A549 (cell line): ENCODE measurements around the gene HERPUD2. TPM values are rescaled to one million over a fixed set of nuclear protein-coding genes. Genes with fewer than 3 reads are reported as not detected.
A peak's percentile ranks its signal among the peaks of the same experiment; 100 is the strongest.

Experiments
- ATAC-seq, 2 experiments: fragments of 200-7000 bp in 1 of 2; fragments of >200 bp in 1 of 2; cut with Nextera tagmentation in 1 of 2; cut with Tn5 transposase in 1 of 2; 3 replicates each; pipeline versions ENCODE4 v1.8.0 to v1.9.1; 2018 to 2020; ENCODE audit warnings: mild to moderate bottlenecking in 1 of 2, moderate library complexity in 1 of 2
- CTCF ChIA-PET: fragments of 300-600 bp; sonication (Branson Sonifier 250); formaldehyde crosslinking; extraction: SDS; loops from one replicate; lab custom pipeline; 2021; ENCODE audit warnings: antibody characterized with exemption, inconsistent platforms; lab: Yijun Ruan, JAX
- POLR2A ChIA-PET: fragments of 350-600 bp; formaldehyde crosslinking; extraction: SDS; loops from one replicate; lab custom pipeline; 2021; ENCODE audit warnings: antibody characterized with exemption, inconsistent platforms; lab: Yijun Ruan, JAX
- DNase-seq, 2 experiments: peaks; one replicate each; pipeline versions ENCODE4 v3.0.0 to v3.0.0-alpha.2; 2011 to 2016; ENCODE audit warnings: low read depth in 1 of 2, low spot score in 1 of 2
- FAIRE-seq: peaks from 2 replicates; lab custom pipeline; 2011; peaks lifted over from hg19 to GRCh38; lab: Jason Lieb, UNC
- H3K27ac ChIP-seq, 2 experiments: fragments of >200 bp; sonication (Bioruptor Twin); formaldehyde crosslinking; 3 replicates each; pipeline ENCODE4 v1.5.1; 2016 to 2017
- H3K4me1 ChIP-seq: fragments of >200 bp; sonication (Bioruptor Twin); formaldehyde crosslinking; 3 replicates; pipeline ENCODE4 v1.6.1; 2016
- H3K4me2 ChIP-seq: fragments of >200 bp; sonication (Bioruptor Twin); formaldehyde crosslinking; 3 replicates; pipeline ENCODE4 v1.6.1; 2016
- H3K4me3 ChIP-seq: fragments of >200 bp; sonication (Bioruptor Twin); formaldehyde crosslinking; 3 replicates; pipeline ENCODE4 v1.5.1; 2016
- H3K9me3 ChIP-seq: fragments of >200 bp; sonication (Bioruptor Twin); formaldehyde crosslinking; 3 replicates; pipeline ENCODE4 v1.6.1; 2016
- BCL3 ChIP-seq: fragments of >200 bp; sonication (Bioruptor Twin); formaldehyde crosslinking; IDR thresholded peaks from 3 replicates; pipeline ENCODE4 v1.6.1; 2016
- CHD2 ChIP-seq: fragments of 150-350 bp; IDR thresholded peaks from 2 replicates; pipeline ENCODE4 v1.6.1; 2014; ENCODE audit warnings: low read length; ENCODE audit not compliant: partially characterized antibody
- CHD4 ChIP-seq: fragments of 200-600 bp; sonication (generic); IDR thresholded peaks from 2 replicates; pipeline ENCODE4 v1.6.1; 2016; ENCODE audit warnings: antibody characterized with exemption, mild to moderate bottlenecking, borderline replicate concordance
- FOSB ChIP-seq: fragments of 250-450 bp; sonication (Bioruptor Pico); IDR thresholded peaks from 2 replicates; pipeline ENCODE4 v1.5.0; 2020; ENCODE audit warnings: mild to moderate bottlenecking, moderate library complexity
- FOSL2 ChIP-seq, 2 experiments: fragments of 450-650 bp in 1 of 2; fragments of >200 bp in 1 of 2; sonication (Bioruptor Twin) in 1 of 2; formaldehyde crosslinking; IDR thresholded peaks; 2 replicates each; pipeline versions ENCODE4 v1.5.0 to v1.6.1; 2016 to 2020; ENCODE audit warnings: mild to moderate bottlenecking in 1 of 2, moderate library complexity in 1 of 2
- HEYL ChIP-seq: fragments of 250-450 bp; sonication (Bioruptor Pico); IDR thresholded peaks from 2 replicates; pipeline ENCODE4 v1.8.0; 2021; ENCODE audit warnings: mild to moderate bottlenecking, moderate library complexity
- HOXA7 ChIP-seq: fragments of 250-450 bp; sonication (Bioruptor Pico); IDR thresholded peaks from 2 replicates; pipeline ENCODE4 v1.5.0; 2020; ENCODE audit warnings: mild to moderate bottlenecking, moderate library complexity
- HOXB13 ChIP-seq: fragments of 250-450 bp; sonication (Bioruptor Pico); IDR thresholded peaks from 2 replicates; pipeline ENCODE4 v1.5.0; 2020; ENCODE audit warnings: low read depth, mild to moderate bottlenecking, moderate library complexity
- HOXB5 ChIP-seq: fragments of 250-450 bp; sonication (Bioruptor Pico); IDR thresholded peaks from 2 replicates; pipeline ENCODE4 v1.5.0; 2020; ENCODE audit warnings: mild to moderate bottlenecking, moderate library complexity
- KDM5A ChIP-seq: fragments of 200-600 bp; sonication (generic); IDR thresholded peaks from 2 replicates; pipeline ENCODE4 v1.6.1; 2016; ENCODE audit warnings: antibody characterized with exemption, mild to moderate bottlenecking
- MYC ChIP-seq: IDR thresholded peaks from 2 replicates; pipeline ENCODE4 v1.6.1; 2012; ENCODE audit warnings: mild to moderate bottlenecking, inconsistent platforms, low read length, improper control_type of control experiment, borderline replicate concordance
- NFE2L2 ChIP-seq: fragments of 150-350 bp; conservative IDR thresholded peaks from 2 replicates; pipeline ENCODE4 v1.6.1; 2014; ENCODE audit warnings: low read length
- NPAS2 ChIP-seq: fragments of 250-450 bp; sonication (Bioruptor Pico); IDR thresholded peaks from 2 replicates; pipeline ENCODE4 v1.8.0; 2022; ENCODE audit warnings: mild to moderate bottlenecking, moderate library complexity, borderline replicate concordance
- POLR2A ChIP-seq: IDR thresholded peaks from 2 replicates; pipeline ENCODE4 v1.6.1; 2012; ENCODE audit warnings: mild to moderate bottlenecking, low read length
- RARB ChIP-seq: fragments of 250-450 bp; sonication (Bioruptor Pico); IDR thresholded peaks from 2 replicates; pipeline ENCODE4 v1.8.0; 2021; ENCODE audit warnings: mild to moderate bottlenecking, moderate library complexity
- RFX5 ChIP-seq: fragments of 450-650 bp; IDR thresholded peaks from 2 replicates; pipeline ENCODE4 v1.7.1; 2014; ENCODE audit warnings: antibody characterized with exemption, mild to moderate bottlenecking, moderate library complexity
- RNF2 ChIP-seq: fragments of 200-600 bp; sonication (generic); IDR thresholded peaks from 2 replicates; pipeline ENCODE4 v1.6.1; 2016; ENCODE audit warnings: low read depth, mild to moderate bottlenecking, antibody characterized with exemption, moderate library complexity, borderline replicate concordance
- SMC3 ChIP-seq: fragments of >200 bp; sonication (Bioruptor Twin); formaldehyde crosslinking; IDR thresholded peaks from 3 replicates; pipeline ENCODE4 v1.6.1; 2018; ENCODE audit warnings: inconsistent platforms
- SREBF2 ChIP-seq: fragments of 450-650 bp; IDR thresholded peaks from 2 replicates; pipeline ENCODE4 v1.6.1; 2014; ENCODE audit warnings: mild to moderate bottlenecking, moderate library complexity
- TFCP2L1 ChIP-seq: fragments of 250-450 bp; sonication (Bioruptor Pico); IDR thresholded peaks from 2 replicates; pipeline ENCODE4 v1.5.0; 2021; ENCODE audit warnings: mild to moderate bottlenecking
- TP53 ChIP-seq: fragments of 250-450 bp; sonication (Bioruptor Pico); IDR thresholded peaks from 2 replicates; pipeline ENCODE4 v1.5.0; 2021; ENCODE audit warnings: mild to moderate bottlenecking, moderate library complexity
- ZFP36 ChIP-seq: fragments of 450-650 bp; IDR thresholded peaks from 2 replicates; pipeline ENCODE4 v1.6.1; 2014; ENCODE audit warnings: borderline replicate concordance; ENCODE audit not compliant: partially characterized antibody
- ZNF302 ChIP-seq: fragments of 250-450 bp; sonication (Bioruptor Pico); IDR thresholded peaks from 2 replicates; pipeline ENCODE4 v1.9.0; 2021; ENCODE audit warnings: inconsistent platforms, mild to moderate bottlenecking, moderate library complexity
- ZSCAN20 ChIP-seq: fragments of 250-450 bp; sonication (Bioruptor Pico); IDR thresholded peaks from 2 replicates; pipeline ENCODE4 v1.8.0; 2022; ENCODE audit warnings: mild to moderate bottlenecking, moderate library complexity
- WGBS: methylation state at CpG from one replicate; pipeline ENCODE4 v1.1.6; 2017; ENCODE audit errors: missing lambda C conversion rate; 5-methylcytosine and 5-hydroxymethylcytosine counted together
- polyA plus RNA-seq, 4 experiments: library from polyadenylated mRNA; depleted of rRNA in 3 of 4; stranded (reverse); fragments of >200 nt; fragmentation: RNase III in 1 of 4; extraction: RNeasy Plus Mini Kit Qiagen cat#74134 plus additional on column Dnase treatment in 1 of 4; gene quantifications; 2 replicates in 3 of 4; 3 replicates in 1 of 4; pipeline ENCODE4 v1.2.3, GENCODE V29; 2011 to 2017
- TF ChIP-seq, protein P1 (sequence below): fragments of 200-600 bp; sonication (generic); IDR thresholded peaks from 2 replicates; pipeline ENCODE4 v1.6.1; 2016; ENCODE audit warnings: antibody characterized with exemption, mild to moderate bottlenecking, moderate library complexity

Gene HERPUD2
- polyA plus RNA-seq, 2 of the 4 experiments (the other 2 are of a cell fraction) = 13.2 to 34.8 TPM

DNA sequence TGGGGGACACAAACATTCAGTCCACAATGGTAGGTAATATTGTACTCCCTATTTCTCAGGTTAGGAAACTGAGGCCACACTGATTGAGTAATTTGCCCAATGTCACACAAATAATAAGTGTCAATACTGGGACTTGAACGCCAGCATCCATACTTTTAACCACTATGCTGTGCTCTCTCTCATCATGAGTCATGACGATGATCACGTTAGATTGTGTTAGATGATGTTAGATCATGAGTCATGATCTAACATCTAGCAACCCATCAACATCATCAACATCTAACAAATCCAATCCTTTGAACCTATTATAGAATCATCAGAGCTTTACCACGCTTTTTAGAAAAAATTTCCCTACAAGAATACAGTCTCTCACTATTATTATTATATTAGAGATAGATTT lies 28.1 kb upstream of the HERPUD2 start:
- ATAC-seq (peak in 1 of 2 experiments; percentile 56; a peak in 2 of 6 replicates), DNase-seq (peak in 1 of 2 experiments; percentile 39), FAIRE-seq (no peak)
- peaks cover 14% of the 10 kb centered on the region; the same call in 1 of the 3 replicates for H3K4me1 ChIP-seq
- CTCF ChIA-PET = interaction anchor here (1.0 to 1.1 kb wide), 3 partner anchors 13 to 184 kb away, joined by 4 to 7 read pairs (median 5); no protein-coding TSS in a partner anchor
- POLR2A ChIA-PET = no interaction called here
- H3K4me3 ChIP-seq = no peak overlapping the region
- 44% methylated on average over 4 of the region's 4 CpGs for WGBS
- TF ChIP-seq FOSL2 (IDR thresholded peaks at IDR 0.05) (no peak), FOSL2 (CRISPR knock-in tag; IDR thresholded peaks at IDR 0.05) (peak; percentile 83), NFE2L2 (no peak)
- H3K9me3 ChIP-seq = no peaks in the 10 kb centered on the region
- H3K27ac ChIP-seq = no peak overlapping the region
- H3K4me2 ChIP-seq = no peak overlapping the region

- Histone ChIP-seq H3K4me2 (no peak overlapping the region), H3K9me3 (no peaks in the 10 kb centered on the region), H3K4me3 (no peak overlapping the region), H3K4me1 (peaks cover 14% of the 10 kb centered on the region; the same call in 1 of the 3 replicates), H3K27ac (no peak overlapping the region)
- ChIA-PET CTCF (interaction anchor here (1.0 kb wide), 1 partner anchor 12 kb away, joined by 5 read pairs; no protein-coding TSS in a partner anchor), POLR2A (no interaction called here)
- ATAC-seq = no peak
- no peak for TF ChIP-seq FOSB
- TF ChIP-seq CHD4 = no peak
- TF ChIP-seq ZSCAN20 (CRISPR knock-in tag) = no peak
- TF ChIP-seq KDM5A = no peak
- TF ChIP-seq TFCP2L1 (CRISPR knock-in tag) = no peak
- no peak for TF ChIP-seq HOXB5 (CRISPR knock-in tag)
- TF ChIP-seq SREBF2 = no peak
- TF ChIP-seq RFX5 = no peak
- TF ChIP-seq HOXA7 (CRISPR knock-in tag) = no peak
- no peak for TF ChIP-seq CHD2
- TF ChIP-seq, protein P1, sequence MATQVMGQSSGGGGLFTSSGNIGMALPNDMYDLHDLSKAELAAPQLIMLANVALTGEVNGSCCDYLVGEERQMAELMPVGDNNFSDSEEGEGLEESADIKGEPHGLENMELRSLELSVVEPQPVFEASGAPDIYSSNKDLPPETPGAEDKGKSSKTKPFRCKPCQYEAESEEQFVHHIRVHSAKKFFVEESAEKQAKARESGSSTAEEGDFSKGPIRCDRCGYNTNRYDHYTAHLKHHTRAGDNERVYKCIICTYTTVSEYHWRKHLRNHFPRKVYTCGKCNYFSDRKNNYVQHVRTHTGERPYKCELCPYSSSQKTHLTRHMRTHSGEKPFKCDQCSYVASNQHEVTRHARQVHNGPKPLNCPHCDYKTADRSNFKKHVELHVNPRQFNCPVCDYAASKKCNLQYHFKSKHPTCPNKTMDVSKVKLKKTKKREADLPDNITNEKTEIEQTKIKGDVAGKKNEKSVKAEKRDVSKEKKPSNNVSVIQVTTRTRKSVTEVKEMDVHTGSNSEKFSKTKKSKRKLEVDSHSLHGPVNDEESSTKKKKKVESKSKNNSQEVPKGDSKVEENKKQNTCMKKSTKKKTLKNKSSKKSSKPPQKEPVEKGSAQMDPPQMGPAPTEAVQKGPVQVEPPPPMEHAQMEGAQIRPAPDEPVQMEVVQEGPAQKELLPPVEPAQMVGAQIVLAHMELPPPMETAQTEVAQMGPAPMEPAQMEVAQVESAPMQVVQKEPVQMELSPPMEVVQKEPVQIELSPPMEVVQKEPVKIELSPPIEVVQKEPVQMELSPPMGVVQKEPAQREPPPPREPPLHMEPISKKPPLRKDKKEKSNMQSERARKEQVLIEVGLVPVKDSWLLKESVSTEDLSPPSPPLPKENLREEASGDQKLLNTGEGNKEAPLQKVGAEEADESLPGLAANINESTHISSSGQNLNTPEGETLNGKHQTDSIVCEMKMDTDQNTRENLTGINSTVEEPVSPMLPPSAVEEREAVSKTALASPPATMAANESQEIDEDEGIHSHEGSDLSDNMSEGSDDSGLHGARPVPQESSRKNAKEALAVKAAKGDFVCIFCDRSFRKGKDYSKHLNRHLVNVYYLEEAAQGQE = no peak
- TF ChIP-seq ZFP36 = no peak
- no peak for TF ChIP-seq SMC3
- no peak for TF ChIP-seq RARB
- TF ChIP-seq HOXB13 (CRISPR knock-in tag) = no peak
- no peak for TF ChIP-seq TP53 (CRISPR knock-in tag)
- TF ChIP-seq POLR2A = no peak
- no peak for TF ChIP-seq RNF2
- WGBS = 48% methylated on average over 7 of the region's 7 CpGs
- FAIRE-seq = no peak
- no peak for DNase-seq
Observed at GRCh38 chr7:35722054-35722849, 27.3 kb upstream of the HERPUD2 start.

DNA sequence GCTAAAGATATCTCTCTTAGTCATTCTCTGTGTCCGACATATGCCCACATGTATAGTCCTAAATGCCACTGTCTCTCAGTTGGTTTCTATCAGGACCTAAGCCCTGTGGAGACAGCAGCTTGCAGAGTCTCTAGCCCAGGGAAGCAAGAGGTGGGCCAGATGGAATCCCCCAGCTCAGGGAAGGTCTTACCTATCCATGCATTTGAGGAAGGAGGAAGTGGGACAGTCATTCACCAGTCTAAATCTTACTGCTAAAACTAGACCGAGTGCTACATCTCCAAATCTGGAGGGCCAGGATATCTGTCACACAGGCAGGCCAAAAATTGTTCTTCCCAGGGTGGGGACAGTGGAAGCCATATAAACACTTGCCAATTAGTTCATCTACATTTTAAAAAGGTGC lies 26.4 kb upstream of the HERPUD2 start:
- no peaks in the 10 kb centered on the region for H3K9me3 ChIP-seq
- CTCF ChIA-PET = interaction anchor here (0.7 to 1.9 kb wide), 3 partner anchors 10 to 186 kb away, joined by 3 to 8 read pairs (median 5); no protein-coding TSS in a partner anchor
- H3K4me1 ChIP-seq = peaks cover 18% of the 10 kb centered on the region; the same call in 2 of the 3 replicates
- no peak overlapping the region for H3K4me2 ChIP-seq
- TF ChIP-seq CHD4 = no peak
- TF ChIP-seq BCL3 = no peak
- TF ChIP-seq MYC = no peak
- TF ChIP-seq NPAS2 = no peak
- no peak for TF ChIP-seq HEYL
- TF ChIP-seq ZNF302 (CRISPR knock-in tag) = no peak
- TF ChIP-seq RARB = no peak
- ATAC-seq (no peak), FAIRE-seq (no peak), DNase-seq (no peak)
- POLR2A ChIA-PET = no interaction called here
- H3K27ac ChIP-seq = no peak overlapping the region
- WGBS = 93% methylated on average over 2 of the region's 2 CpGs
- H3K4me3 ChIP-seq = no peak overlapping the region
